Nephron (organoid): ENCODE measurements around the gene FBXL17.
A peak's percentile ranks its signal among the peaks of the same experiment; 100 is the strongest.

Experiments used
- H3K27ac Mint-ChIP-seq, 3 experiments: 2 replicates each; pipeline ENCODE4 v1.8.0; 2020; ENCODE audit warnings: mixed read lengths in 3 of 3, mild to moderate bottlenecking in 2 of 3, moderate library complexity in 1 of 3
- H3K27me3 Mint-ChIP-seq: 2 replicates; pipeline ENCODE4 v1.8.0; 2021; ENCODE audit warnings: low read depth, mild to moderate bottlenecking, moderate library complexity, mixed read lengths
- H3K36me3 Mint-ChIP-seq: 2 replicates; pipeline ENCODE4 v1.8.0; 2020; ENCODE audit warnings: low read depth, mixed read lengths
- H3K4me1 Mint-ChIP-seq: 2 replicates; pipeline ENCODE4 v1.8.0; 2020; ENCODE audit warnings: mixed read lengths
- H3K4me3 Mint-ChIP-seq, 3 experiments: 2 replicates each; pipeline ENCODE4 v1.8.0; 2020; ENCODE audit warnings: mild to moderate bottlenecking in 3 of 3, mixed read lengths in 3 of 3, moderate library complexity in 2 of 3
- H3K9me3 Mint-ChIP-seq: 2 replicates; pipeline ENCODE4 v1.8.0; 2020; ENCODE audit warnings: mixed read lengths
- TF ChIP-seq, protein P1 (sequence below), 3 experiments: fragments of 200-600 bp; sonication (generic); IDR thresholded peaks; one replicate each; pipeline ENCODE4 v1.5.0; 2021; ENCODE audit warnings: antibody characterized with exemption in 3 of 3; ENCODE audit not compliant: unreplicated experiment in 3 of 3

Gene FBXL17

GRCh38 chr5:108380531-108381349, 1.2 kb downstream of the FBXL17 start:
- peaks cover 23% of the 10 kb centered on the region for H3K4me1 Mint-ChIP-seq

GRCh38 chr5:108379722-108380530, 2.0 kb downstream of the FBXL17 start:
- H3K27ac Mint-ChIP-seq, result peak overlapping the region; percentile 88 to 93 (median 89)
- TF ChIP-seq, protein P1, sequence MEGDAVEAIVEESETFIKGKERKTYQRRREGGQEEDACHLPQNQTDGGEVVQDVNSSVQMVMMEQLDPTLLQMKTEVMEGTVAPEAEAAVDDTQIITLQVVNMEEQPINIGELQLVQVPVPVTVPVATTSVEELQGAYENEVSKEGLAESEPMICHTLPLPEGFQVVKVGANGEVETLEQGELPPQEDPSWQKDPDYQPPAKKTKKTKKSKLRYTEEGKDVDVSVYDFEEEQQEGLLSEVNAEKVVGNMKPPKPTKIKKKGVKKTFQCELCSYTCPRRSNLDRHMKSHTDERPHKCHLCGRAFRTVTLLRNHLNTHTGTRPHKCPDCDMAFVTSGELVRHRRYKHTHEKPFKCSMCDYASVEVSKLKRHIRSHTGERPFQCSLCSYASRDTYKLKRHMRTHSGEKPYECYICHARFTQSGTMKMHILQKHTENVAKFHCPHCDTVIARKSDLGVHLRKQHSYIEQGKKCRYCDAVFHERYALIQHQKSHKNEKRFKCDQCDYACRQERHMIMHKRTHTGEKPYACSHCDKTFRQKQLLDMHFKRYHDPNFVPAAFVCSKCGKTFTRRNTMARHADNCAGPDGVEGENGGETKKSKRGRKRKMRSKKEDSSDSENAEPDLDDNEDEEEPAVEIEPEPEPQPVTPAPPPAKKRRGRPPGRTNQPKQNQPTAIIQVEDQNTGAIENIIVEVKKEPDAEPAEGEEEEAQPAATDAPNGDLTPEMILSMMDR (IDR thresholded peaks at IDR 0.05; ENCODE audit: unreplicated experiment in 3 of 3), result no peak
- peaks cover 25% of the 10 kb centered on the region for H3K9me3 Mint-ChIP-seq
- peak overlapping the region; percentile 88 to 91 (median 90) for H3K4me3 Mint-ChIP-seq
- H3K27me3 Mint-ChIP-seq, result no peaks in the 10 kb centered on the region
- H3K4me1 Mint-ChIP-seq, result peaks cover 23% of the 10 kb centered on the region
- H3K36me3 Mint-ChIP-seq, result peaks cover 35% of the 10 kb centered on the region

More at GRCh38 chr5:108380531-108381349, 1.2 kb downstream of the FBXL17 start:
- no peaks in the 10 kb centered on the region for H3K27me3 Mint-ChIP-seq
- TF ChIP-seq, protein P1 (IDR thresholded peaks at IDR 0.05; ENCODE audit: unreplicated experiment in 3 of 3), result no peak
- H3K36me3 Mint-ChIP-seq, result peaks cover 27% of the 10 kb centered on the region
- H3K27ac Mint-ChIP-seq, result peak overlapping the region; percentile 88 to 93 (median 89)
- H3K9me3 Mint-ChIP-seq, result peaks cover 18% of the 10 kb centered on the region
- peak overlapping the region; percentile 88 to 93 (median 91) for H3K4me3 Mint-ChIP-seq

DNA sequence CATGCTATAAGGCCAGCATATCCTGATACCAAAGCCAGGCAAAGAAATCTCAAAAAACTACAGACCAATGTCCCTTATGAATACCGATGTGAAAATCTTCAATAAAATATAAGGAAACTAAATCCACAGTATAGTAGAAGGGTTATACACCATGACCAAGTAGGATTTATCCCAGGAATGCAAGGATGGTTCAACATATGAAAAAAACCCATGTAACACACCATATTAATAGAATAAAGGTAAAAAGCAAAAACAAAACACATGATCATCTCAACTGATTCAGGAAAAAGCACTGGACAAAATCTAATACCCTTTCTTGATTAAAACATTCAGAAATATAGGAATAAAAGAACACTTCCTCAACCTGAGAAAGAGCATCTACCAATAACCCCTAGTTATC, 6.1 kb downstream of the FBXL17 start:
- peaks cover 70% of the 10 kb centered on the region for H3K36me3 Mint-ChIP-seq
- no peaks in the 10 kb centered on the region for H3K27me3 Mint-ChIP-seq
- no peak overlapping the region for H3K4me3 Mint-ChIP-seq
- H3K4me1 Mint-ChIP-seq, result peaks cover 16% of the 10 kb centered on the region
- TF ChIP-seq, protein P1 (IDR thresholded peaks at IDR 0.05; ENCODE audit: unreplicated experiment in 3 of 3), result no peak
- peaks cover 53% of the 10 kb centered on the region for H3K9me3 Mint-ChIP-seq
- H3K27ac Mint-ChIP-seq, result no peak overlapping the region

GRCh38 chr5:108373426-108373825, 8.5 kb downstream of the FBXL17 start:
- Mint-ChIP-seq H3K27ac (no peak overlapping the region), H3K4me1 (peaks cover 2% of the 10 kb centered on the region), H3K27me3 (no peaks in the 10 kb centered on the region), H3K4me3 (no peak overlapping the region), H3K9me3 (peaks cover 53% of the 10 kb centered on the region), H3K36me3 (peaks cover 68% of the 10 kb centered on the region)
- TF ChIP-seq, protein P1 (IDR thresholded peaks at IDR 0.05; ENCODE audit: unreplicated experiment in 3 of 3), result no peak

DNA sequence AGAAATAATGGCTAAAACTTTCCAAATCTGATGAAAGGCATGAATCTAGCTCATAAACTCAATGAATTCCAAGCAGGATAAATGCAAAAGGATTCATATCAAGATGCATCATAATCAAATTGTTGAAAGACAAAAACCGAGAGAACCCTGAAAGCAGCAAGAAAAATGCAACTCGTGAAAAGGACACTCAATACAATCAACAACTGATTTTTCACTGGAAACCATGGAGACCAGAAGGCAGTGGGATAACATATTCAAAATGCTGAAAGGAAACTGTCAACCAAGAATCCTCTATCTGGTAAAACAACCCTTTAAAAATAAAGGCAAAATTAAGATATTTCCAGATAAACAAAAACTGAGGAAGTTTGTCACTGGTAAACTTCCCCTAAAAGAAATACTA, 9.5 kb downstream of the FBXL17 start:
- Mint-ChIP-seq H3K4me3 (no peak overlapping the region), H3K9me3 (peaks cover 48% of the 10 kb centered on the region), H3K36me3 (peaks cover 60% of the 10 kb centered on the region), H3K4me1 (peaks cover 4% of the 10 kb centered on the region), H3K27ac (no peak overlapping the region), H3K27me3 (no peaks in the 10 kb centered on the region)
- TF ChIP-seq, protein P1 (IDR thresholded peaks at IDR 0.05; ENCODE audit: unreplicated experiment in 3 of 3), result no peak
